ENCODE results near the gene KSR2. TPM values are rescaled to one million over a fixed set of nuclear protein-coding genes. Genes with fewer than 3 reads are reported as not detected.

KSR2 gene
- total and polyA plus RNA-seq, 7 donors, result under 0.01 to 1.1 (median 0.41) TPM

GRCh38 chr12:117850048-117850447 lies 118.7 kb downstream of the KSR2 start:
- H3K27me3 ChIP-seq, result peaks cover 0 to 22% (median 11%) of the 10 kb centered on the region in 3 donors
- DNase-seq, result no peak
- H3K4me3 ChIP-seq, result no peak overlapping the region
- no peak overlapping the region for H3K27ac ChIP-seq
- no peaks in the 10 kb centered on the region for H3K4me1 ChIP-seq
- 5 to 16% methylated on average over 2 of the region's 2 CpGs for WGBS, 2 donors
- TF ChIP-seq, protein P1, sequence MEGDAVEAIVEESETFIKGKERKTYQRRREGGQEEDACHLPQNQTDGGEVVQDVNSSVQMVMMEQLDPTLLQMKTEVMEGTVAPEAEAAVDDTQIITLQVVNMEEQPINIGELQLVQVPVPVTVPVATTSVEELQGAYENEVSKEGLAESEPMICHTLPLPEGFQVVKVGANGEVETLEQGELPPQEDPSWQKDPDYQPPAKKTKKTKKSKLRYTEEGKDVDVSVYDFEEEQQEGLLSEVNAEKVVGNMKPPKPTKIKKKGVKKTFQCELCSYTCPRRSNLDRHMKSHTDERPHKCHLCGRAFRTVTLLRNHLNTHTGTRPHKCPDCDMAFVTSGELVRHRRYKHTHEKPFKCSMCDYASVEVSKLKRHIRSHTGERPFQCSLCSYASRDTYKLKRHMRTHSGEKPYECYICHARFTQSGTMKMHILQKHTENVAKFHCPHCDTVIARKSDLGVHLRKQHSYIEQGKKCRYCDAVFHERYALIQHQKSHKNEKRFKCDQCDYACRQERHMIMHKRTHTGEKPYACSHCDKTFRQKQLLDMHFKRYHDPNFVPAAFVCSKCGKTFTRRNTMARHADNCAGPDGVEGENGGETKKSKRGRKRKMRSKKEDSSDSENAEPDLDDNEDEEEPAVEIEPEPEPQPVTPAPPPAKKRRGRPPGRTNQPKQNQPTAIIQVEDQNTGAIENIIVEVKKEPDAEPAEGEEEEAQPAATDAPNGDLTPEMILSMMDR (IDR thresholded peaks at IDR 0.05), result peak in 3 of 4 experiments; percentile 42 to 55 (median 48)
- no peak for TF ChIP-seq POLR2A (IDR thresholded peaks at IDR 0.05)
- intact Hi-C loops (cut with DNase I), result no loop called here
- no peaks in the 10 kb centered on the region for H3K9me3 ChIP-seq
- H3K36me3 ChIP-seq, result no peaks in the 10 kb centered on the region

DNA sequence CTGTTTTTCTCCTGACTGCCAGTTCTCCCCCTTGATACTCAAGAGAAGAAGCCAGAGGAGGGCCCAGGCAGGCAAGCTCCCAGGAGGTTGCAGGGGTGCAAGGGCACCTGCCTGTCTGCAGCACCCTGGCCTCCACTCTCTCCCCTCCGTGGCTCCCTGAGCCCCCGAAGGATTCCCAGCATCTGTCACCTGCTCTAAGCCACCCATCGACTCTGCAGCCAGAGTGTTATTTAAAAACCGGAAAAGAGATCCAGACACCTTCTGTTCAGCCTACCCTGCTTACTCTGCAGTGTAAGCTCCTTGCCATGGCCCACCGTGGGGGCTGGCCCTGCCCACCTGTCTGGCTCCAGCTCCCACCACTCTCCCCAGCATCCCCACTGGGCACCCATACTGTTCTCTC lies 121.4 kb downstream of the KSR2 start:
- 56 to 68% methylated on average over 5 of the region's 5 CpGs for WGBS, 2 donors
- peaks cover 0 to 35% (median 11%) of the 10 kb centered on the region in 3 donors for H3K27me3 ChIP-seq

GRCh38 chr12:117845271-117845904 lies 123.4 kb downstream of the KSR2 start:
- no peak for TF ChIP-seq POLR2A (IDR thresholded peaks at IDR 0.05)
- TF ChIP-seq, protein P1 (IDR thresholded peaks at IDR 0.05), result no peak
- no peaks in the 10 kb centered on the region for H3K4me1 ChIP-seq
- H3K27ac ChIP-seq, result no peak overlapping the region
- H3K9me3 ChIP-seq, result no peaks in the 10 kb centered on the region
- H3K4me3 ChIP-seq, result no peak overlapping the region
- peaks cover 0 to 38% (median 11%) of the 10 kb centered on the region in 3 donors for H3K27me3 ChIP-seq
- no peak for DNase-seq
- 73 to 76% methylated on average over 7 of the region's 7 CpGs for WGBS, 2 donors
- intact Hi-C loops (cut with DNase I), result no loop called here
- no peaks in the 10 kb centered on the region for H3K36me3 ChIP-seq

More for the DNA sequence above, 121.4 kb downstream of the KSR2 start:
- Histone ChIP-seq H3K36me3 (no peaks in the 10 kb centered on the region), H3K27ac (no peak overlapping the region), H3K9me3 (no peaks in the 10 kb centered on the region), H3K4me1 (no peaks in the 10 kb centered on the region), H3K4me3 (no peak overlapping the region)
- intact Hi-C loops (cut with DNase I), result no loop called here
- no peak for DNase-seq
- TF ChIP-seq POLR2A (IDR thresholded peaks at IDR 0.05) (no peak), POLR2AphosphoS5 (IDR thresholded peaks at IDR 0.05) (no peak), EP300 (IDR thresholded peaks at IDR 0.05) (no peak)
- TF ChIP-seq, protein P1 (IDR thresholded peaks at IDR 0.05), result no peak

DNA sequence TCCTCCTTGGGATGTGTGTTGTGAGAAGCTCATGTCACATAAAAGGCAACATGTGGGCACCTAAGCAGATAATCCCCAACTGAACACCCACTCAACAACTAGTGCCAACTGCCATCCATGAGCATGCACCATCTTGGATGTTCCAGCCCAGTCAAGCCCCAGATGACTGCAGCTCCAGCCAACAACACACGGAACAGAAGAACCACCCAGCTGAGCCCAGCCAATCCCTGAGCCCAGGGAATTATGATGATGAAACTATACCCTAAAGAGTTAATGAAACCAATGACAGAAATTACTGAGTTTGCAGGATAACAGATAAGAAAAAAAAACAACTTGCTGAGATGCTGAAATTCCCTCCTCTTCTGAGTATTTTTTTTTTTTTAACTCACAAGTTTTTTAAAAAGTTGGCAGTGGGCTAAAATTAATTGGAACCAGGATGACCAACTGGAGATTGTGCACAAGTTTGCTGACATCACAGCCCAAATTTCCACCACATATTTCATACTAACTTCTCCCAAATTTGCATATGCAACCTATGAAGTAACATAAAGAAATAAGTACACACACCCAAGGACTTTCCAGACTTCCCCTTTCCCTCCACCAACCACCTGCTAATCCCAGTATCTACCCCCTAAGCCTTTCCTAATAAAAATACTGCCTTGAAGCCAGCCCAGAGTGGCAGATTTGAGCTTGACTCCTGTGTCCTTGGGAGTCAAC lies 124.5 kb downstream of the KSR2 start:
- intact Hi-C loops (cut with DNase I), result no loop called here
- peak; percentile 7 for DNase-seq
- TF ChIP-seq, protein P1 (IDR thresholded peaks at IDR 0.05), result no peak
- TF ChIP-seq EP300 (IDR thresholded peaks at IDR 0.05) (no peak), POLR2AphosphoS5 (IDR thresholded peaks at IDR 0.05) (no peak), POLR2A (IDR thresholded peaks at IDR 0.05) (no peak)
- peaks cover 0 to 42% (median 11%) of the 10 kb centered on the region in 3 donors for H3K27me3 ChIP-seq
- no peaks in the 10 kb centered on the region for H3K4me1 ChIP-seq
- no peaks in the 10 kb centered on the region for H3K9me3 ChIP-seq
- 95 to 99% methylated on average over 1 of the region's 1 CpG for WGBS, 2 donors
- H3K27ac ChIP-seq, result no peak overlapping the region
- H3K36me3 ChIP-seq, result no peaks in the 10 kb centered on the region
- no peak overlapping the region for H3K4me3 ChIP-seq
